Mesendoderm (in vitro differentiated cells): ENCODE results near the gene FGF5.

Source experiments
- DNase-seq: peaks from one replicate; pipeline ENCODE4 v3.0.0; 2013
- H2AK5ac ChIP-seq: 2 replicates; pipeline ENCODE4 v1.6.1; 2013; ENCODE audit warnings: low read length, inconsistent platforms
- H2BK120ac ChIP-seq: 2 replicates; pipeline ENCODE4 v1.6.1; 2013; ENCODE audit warnings: low read depth, mild to moderate bottlenecking, low read length, moderate library complexity, mixed read lengths
- H2BK15ac ChIP-seq: replicated peaks from 2 replicates; pipeline ENCODE4 v1.6.1; 2013; ENCODE audit warnings: low read depth, mild to moderate bottlenecking, moderate library complexity
- H2BK5ac ChIP-seq: 2 replicates; pipeline ENCODE4 v1.6.1; 2013; ENCODE audit warnings: low read length, inconsistent platforms
- H3K18ac ChIP-seq: 2 replicates; pipeline ENCODE4 v1.6.1; 2013; ENCODE audit warnings: mild to moderate bottlenecking, low read length, mixed read lengths
- H3K23ac ChIP-seq: one replicate; pipeline ENCODE4 v1.6.1; 2013; ENCODE audit warnings: low read length
- H3K27ac ChIP-seq: 2 replicates; pipeline ENCODE4 v1.5.1; 2013; ENCODE audit warnings: low read depth, mild to moderate bottlenecking, inconsistent platforms, low read length, moderate library complexity
- H3K27me3 ChIP-seq: 2 replicates; pipeline ENCODE4 v1.6.1; 2013; ENCODE audit warnings: low read length, control low read depth, mild to moderate bottlenecking, inconsistent platforms; ENCODE audit not compliant: insufficient read depth, poor library complexity
- H3K36me3 ChIP-seq: 2 replicates; pipeline ENCODE4 v1.6.1; 2013; ENCODE audit warnings: low read length, inconsistent platforms; ENCODE audit not compliant: control insufficient read depth, insufficient read depth
- H3K4ac ChIP-seq: one replicate; pipeline ENCODE4 v1.6.1; 2013; ENCODE audit warnings: low read depth, mild to moderate bottlenecking, low read length, moderate library complexity
- H3K4me1 ChIP-seq: 2 replicates; pipeline ENCODE4 v1.6.1; 2013; ENCODE audit warnings: low read depth, low read length, inconsistent platforms; ENCODE audit not compliant: control insufficient read depth
- H3K4me2 ChIP-seq: 2 replicates; pipeline ENCODE4 v1.6.1; 2013; ENCODE audit warnings: low read length
- H3K4me3 ChIP-seq: 2 replicates; pipeline ENCODE4 v1.5.1; 2013; ENCODE audit warnings: mild to moderate bottlenecking, low read length
- H3K56ac ChIP-seq: one replicate; pipeline ENCODE4 v1.6.1; 2013; ENCODE audit warnings: low read length
- H3K79me1 ChIP-seq: 2 replicates; pipeline ENCODE4 v1.6.1; 2013; ENCODE audit warnings: low read length, inconsistent platforms
- H3K79me2 ChIP-seq: 2 replicates; pipeline ENCODE4 v1.6.1; 2013; ENCODE audit warnings: mild to moderate bottlenecking, low read length; ENCODE audit not compliant: control insufficient read depth, insufficient read depth
- H3K9ac ChIP-seq: 2 replicates; pipeline ENCODE4 v1.6.1; 2013; ENCODE audit warnings: low read length, inconsistent platforms
- H4K5ac ChIP-seq: one replicate; pipeline ENCODE4 v1.6.1; 2013; ENCODE audit warnings: low read length
- H4K8ac ChIP-seq: one replicate; pipeline ENCODE4 v1.6.1; 2013; ENCODE audit warnings: low read depth, mild to moderate bottlenecking, control low read depth, low read length, moderate library complexity
- WGBS: extraction: QIAGEN DNeasy Blood & Tissue Kit; methylation state at CpG from one replicate; pipeline ENCODE4 v1.1.7; 2013; ENCODE audit warnings: low lambda C conversion rate, missing lambda C conversion rate; ENCODE audit not compliant: insufficient coverage; ENCODE audit errors: extremely low coverage; 5-methylcytosine and 5-hydroxymethylcytosine counted together

FGF5 gene

DNA sequence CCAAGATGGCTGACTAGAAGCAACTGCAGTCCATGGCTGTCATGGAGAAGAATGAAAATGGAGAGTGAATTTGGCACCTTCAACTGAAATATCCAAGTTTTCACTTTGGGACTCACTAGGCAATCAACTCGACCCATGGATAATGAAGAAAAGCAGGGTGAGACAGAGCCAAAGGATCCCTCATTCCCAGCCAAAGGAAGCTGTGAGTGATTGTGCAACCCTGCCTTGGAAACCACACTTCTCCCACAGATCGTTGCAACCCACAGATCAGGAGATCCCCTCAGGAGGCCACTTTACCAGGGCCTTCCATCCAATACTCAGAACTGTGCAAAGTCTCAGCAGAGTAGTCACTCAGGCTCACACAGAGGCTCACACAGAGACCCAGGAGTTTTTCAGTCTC is 73.6 kb downstream of the FGF5 start:
- no peak overlapping the region for H2BK5ac ChIP-seq
- no peak overlapping the region for H2BK120ac ChIP-seq
- H3K4me2 ChIP-seq: no peak overlapping the region
- no CpG with 5 or more reads among the region's 2 CpGs for WGBS
- no peak overlapping the region for H3K27ac ChIP-seq
- no peak overlapping the region for H4K8ac ChIP-seq
- no peak overlapping the region for H3K9ac ChIP-seq
- no peak overlapping the region for H3K23ac ChIP-seq
- no peak overlapping the region for H2AK5ac ChIP-seq
- no peak overlapping the region for H3K56ac ChIP-seq
- H3K27me3 ChIP-seq: no peaks in the 10 kb centered on the region
- no peak overlapping the region for H2BK15ac ChIP-seq
- no peaks in the 10 kb centered on the region for H3K79me1 ChIP-seq
- H3K4ac ChIP-seq: no peak overlapping the region
- no peaks in the 10 kb centered on the region for H3K4me1 ChIP-seq
- no peak overlapping the region for H4K5ac ChIP-seq
- H3K18ac ChIP-seq: no peak overlapping the region
- no peak for DNase-seq
- H3K36me3 ChIP-seq: no peaks in the 10 kb centered on the region
- no peak overlapping the region for H3K4me3 ChIP-seq
- no peaks in the 10 kb centered on the region for H3K79me2 ChIP-seq
